GDM1 (cell line): ENCODE results near the gene PDX1.

Experiments
- DNase-seq: peaks from one replicate; lab custom pipeline; 2025; lab: John Stamatoyannopoulos, UW

The PDX1 gene

DNA sequence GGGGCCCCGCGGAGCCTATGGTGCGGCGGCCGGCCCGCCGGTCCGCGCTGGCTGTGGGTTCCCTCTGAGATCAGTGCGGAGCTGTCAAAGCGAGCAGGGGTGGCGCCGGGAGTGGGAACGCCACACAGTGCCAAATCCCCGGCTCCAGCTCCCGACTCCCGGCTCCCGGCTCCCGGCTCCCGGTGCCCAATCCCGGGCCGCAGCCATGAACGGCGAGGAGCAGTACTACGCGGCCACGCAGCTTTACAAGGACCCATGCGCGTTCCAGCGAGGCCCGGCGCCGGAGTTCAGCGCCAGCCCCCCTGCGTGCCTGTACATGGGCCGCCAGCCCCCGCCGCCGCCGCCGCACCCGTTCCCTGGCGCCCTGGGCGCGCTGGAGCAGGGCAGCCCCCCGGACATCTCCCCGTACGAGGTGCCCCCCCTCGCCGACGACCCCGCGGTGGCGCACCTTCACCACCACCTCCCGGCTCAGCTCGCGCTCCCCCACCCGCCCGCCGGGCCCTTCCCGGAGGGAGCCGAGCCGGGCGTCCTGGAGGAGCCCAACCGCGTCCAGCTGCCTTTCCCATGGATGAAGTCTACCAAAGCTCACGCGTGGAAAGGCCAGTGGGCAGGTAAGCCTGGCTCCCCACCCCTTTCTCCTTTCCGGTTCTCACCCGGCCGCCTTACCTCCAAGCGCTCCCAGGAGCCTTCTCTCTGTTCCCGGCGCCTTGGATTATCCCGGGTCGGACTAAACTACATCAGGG, at the start of gene PDX1:
Gene PDX1 (plus strand): TSS at position 67 of the 743 bp plus-strand sequence. CDS start 139 bp downstream, at position 206.
- DNase-seq, result no peak

DNA sequence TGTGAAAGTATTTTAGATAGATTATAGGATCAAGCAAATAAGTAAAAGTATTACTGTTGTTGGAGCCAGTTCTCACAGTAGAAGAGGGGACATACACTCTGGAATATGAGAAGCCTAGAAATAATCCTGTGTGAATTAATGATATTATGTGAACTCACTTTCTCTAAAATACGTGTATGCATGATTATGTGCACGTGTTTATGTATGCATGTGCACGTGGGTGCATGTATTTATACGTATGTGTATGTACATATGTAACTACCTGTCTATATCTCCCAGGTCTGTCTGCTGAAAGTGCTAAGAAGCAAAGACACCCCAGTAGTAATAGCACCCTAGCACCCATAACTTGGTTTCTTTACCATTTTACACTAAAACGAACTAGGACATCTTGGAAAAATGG, 41.5 kb upstream of the PDX1 start:
- no peak for DNase-seq

DNA sequence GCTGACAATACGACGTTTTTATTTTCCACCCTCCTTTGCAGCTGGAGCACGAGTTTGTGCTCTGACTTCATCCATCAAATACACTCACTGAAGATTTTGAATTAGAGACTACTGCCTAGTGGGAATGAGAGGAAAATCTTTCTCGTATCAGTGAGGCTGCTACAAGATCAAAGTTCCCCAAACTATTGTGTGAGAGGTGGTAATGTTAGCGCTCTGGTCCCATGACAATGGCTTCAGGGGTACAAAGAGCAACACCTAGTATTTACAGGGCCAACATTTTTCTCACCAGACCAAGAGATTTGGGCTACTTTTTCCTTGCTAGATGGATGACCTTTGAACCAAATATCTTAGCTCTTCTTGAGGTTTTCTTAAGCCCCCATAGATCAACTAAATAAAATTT, 30.3 kb upstream of the PDX1 start:
- DNase-seq, result no peak

DNA sequence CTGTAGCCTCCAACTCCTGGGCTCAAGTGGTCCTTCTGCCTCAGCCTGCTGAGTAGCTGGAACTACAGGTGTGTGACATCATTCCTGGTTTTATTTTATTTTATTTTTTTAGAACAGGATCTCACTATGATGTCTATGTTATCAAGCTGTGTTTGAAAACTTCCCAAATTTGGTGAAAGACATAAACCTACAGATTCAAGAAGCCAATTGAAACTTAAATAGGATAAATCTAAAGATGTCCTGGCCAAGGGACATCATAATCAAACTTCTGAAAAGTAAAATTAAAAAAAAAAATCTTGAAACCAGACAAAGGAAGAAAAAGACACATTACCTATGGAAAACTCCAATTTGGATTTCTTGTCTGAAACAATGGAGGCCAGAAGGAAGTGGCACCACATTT, 23.1 kb upstream of the PDX1 start:
- no peak for DNase-seq

DNA sequence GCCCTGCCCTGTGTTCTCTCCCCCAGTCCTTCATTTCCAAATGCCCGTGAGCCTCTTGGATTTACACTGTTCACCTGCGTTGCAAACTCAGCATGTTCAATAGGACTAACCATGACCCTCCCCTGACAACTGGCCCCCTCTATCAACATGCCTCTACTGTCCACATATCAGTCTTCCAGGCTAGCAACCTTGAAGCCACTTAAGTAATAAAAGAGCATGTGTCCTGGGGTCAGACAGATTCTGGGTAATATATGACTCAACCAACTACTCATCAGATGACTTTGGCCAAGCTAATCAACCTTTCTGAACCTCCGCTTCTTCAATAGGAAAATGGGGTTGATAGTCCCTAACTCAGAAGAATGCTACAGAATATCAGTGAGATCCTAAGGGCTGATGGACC, 15.1 kb upstream of the PDX1 start:
- no peak for DNase-seq

DNA sequence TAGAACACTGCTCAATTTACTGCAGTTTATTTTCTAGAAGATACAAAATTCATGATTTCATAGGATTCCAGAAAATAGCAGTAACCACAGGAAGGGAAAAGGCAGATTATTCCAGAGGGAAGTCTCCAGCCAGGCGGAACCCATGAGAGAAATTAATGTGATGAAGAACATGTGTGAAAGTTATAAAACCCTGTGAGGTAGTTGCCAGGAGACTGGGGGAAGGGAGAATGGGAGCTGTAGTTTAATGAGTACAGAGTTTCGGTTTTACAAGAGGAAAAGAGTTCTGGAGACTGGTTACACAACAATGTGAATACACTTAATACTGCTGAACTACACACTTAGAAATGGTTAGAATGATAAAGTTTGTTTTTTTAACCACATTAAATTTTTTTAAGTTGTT, 14.2 kb upstream of the PDX1 start:
- no peak for DNase-seq

DNA sequence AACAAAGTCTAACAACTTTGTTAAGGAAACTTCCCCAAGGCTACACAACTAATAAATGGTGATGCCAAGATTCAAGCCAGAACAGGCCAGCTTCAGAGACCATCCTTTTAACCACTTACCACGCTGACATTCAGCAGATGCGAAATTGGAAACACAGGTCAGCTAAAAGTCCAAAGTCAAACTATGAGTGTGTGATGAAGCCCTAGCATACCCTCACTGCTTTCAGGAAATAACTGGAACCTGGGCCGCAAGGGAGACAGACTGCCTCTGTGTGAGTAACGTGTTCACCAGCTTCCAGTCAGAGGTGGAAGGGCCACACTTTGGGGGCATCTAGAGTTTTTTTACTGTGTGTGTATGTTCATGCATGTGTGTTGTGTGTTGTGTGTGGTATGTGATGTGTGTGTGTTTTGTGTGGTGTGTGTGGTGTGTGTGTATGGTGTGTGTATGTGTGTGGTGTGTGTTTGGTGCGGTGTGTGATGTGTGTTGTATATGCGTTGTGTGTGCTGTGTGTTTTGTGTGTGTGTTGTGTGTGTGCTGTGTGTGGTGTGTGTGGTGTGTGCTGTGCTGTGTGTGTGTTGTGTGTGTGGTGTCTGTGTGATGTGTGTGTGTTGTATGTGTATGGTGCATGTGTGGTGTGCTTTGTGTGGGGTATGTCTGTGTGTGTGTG, 12.5 kb upstream of the PDX1 start:
- no peak for DNase-seq

DNA sequence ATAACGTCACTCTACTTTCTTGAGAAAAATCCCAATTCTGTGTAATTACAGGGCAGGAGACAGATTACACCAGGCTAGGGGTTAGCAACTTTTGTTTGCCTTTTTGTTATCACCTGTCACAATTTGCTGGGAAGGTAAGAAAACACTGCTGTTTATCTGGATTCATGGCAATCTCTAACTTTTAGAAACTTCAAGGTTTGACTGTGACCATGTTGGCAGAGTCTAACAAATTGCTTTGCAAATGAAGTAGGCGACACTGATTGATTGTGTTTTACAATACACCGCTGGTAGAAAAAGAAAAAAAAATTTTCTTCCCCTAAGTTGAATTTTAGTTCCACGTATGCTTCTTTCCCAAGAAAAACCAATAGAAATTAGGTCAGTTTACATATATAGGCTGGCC, 10.4 kb upstream of the PDX1 start:
- DNase-seq, result no peak

DNA sequence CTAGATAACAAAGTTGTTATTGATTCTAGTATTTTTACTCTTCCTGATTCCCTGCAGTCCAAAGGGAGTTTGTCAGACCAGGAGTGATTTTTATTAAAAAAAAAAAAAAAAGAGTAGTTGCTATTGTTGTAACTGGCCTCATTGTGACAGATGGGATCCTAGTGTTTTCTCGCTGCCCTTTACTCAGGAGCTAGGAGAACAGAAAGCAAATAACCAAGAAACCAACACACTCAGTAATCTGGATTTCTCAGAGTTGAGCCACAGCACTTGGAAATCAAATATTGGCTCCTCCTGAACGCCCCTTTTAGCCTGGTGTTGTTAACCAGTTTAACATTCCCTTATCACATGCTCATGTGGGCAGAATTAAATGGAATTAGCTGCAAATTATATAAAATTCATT, 8.3 kb upstream of the PDX1 start:
- no peak for DNase-seq

DNA sequence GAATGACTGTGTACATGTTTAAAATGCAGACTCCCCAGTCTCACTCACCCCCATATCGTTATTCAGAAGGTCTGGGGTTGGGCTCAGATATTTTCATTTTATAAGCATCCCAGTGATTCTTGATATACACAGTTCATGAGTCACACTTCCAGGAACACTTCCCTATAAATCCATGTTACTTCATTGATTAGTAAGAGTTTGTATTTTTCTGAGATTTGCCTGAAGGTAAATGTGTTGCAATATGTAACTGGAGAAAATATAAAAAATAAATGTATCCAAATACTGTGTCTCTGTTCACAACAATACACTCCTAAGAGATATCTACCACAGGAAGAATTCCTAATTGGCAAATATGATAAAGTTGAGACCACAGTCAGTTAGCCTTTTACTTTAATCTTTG, 6.6 kb upstream of the PDX1 start:
- no peak for DNase-seq

DNA sequence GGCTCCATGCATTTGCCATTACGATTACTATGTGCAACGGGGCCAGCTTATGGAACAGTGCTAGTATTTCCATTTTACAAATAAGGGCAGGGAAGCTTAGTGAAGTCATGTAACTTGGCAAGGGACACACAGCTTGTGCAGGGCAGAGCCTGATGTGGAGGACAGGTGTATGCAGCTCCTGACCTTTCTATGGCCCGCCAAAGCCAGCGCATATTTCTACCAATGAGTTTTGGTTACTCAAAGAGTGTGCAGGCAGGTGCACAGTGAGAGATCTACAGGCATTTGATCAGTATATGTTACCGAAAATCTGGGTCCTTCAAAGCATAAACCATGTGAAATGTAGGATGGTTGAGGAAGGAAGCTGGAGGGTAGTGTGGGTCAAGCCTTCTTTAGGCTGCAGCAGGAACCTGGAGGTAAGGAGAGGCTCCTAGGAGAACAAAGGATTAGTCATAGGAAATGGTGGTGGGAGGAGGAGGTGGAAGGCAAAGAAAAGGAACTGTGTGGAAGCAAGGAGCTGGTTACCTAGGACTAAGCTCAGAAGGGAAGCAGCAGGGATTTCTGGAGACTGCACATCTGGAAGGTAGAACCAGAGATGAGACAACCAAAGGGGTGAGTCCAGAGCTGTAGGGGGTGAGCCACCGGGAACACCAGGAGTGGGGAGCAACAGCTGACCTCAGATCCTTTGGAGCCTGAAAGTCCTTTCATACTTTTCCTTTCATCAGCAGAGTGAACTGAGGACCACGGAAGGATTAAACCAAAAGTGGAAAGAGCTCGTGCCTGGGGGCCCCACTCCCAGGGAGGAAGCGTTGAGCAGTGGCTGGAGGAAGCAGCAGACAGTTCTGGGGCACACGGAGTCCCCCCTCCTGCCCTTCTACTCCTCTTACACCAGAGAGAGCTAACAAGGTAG, 4.2 kb upstream of the PDX1 start:
- no peak for DNase-seq

DNA sequence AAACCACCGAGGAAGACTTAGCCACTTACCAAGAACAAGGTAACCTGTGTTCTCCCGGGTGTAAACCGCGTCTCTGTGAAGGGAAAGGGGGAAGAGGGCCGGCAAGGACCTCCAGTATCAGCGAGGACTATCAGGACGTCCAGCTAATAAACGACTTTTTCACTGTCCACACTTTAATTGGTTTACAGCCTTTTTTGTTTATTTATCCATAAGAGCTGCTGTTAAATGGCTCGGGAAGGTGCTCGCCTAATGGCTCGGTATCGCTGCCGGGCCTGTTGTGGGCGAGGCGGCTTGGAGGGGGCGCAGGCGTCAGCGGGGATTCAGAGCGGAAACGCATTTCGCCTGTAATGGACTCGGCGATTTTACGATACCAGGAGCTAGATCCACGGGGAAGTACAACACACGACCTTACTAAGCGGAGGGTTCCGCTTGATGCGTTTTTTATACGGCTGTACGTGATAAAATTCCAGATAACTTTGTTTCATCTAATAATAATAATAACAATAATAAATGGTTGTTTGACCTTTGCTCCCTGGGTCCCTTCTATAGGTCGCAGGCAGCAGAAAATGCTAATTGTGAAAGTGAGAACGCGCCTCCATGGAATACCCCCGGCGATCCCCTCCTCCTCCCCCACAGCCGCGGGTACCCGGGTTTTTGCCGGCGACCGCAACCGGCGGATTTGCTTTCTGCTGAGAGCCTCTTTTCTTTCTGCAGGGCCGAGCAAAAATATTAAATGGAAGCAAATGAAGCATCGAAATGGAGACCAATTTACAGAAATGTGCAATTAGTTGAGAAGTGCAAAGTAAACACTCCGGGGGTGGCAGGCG, 2.5 kb upstream of the PDX1 start:
- DNase-seq, result no peak

DNA sequence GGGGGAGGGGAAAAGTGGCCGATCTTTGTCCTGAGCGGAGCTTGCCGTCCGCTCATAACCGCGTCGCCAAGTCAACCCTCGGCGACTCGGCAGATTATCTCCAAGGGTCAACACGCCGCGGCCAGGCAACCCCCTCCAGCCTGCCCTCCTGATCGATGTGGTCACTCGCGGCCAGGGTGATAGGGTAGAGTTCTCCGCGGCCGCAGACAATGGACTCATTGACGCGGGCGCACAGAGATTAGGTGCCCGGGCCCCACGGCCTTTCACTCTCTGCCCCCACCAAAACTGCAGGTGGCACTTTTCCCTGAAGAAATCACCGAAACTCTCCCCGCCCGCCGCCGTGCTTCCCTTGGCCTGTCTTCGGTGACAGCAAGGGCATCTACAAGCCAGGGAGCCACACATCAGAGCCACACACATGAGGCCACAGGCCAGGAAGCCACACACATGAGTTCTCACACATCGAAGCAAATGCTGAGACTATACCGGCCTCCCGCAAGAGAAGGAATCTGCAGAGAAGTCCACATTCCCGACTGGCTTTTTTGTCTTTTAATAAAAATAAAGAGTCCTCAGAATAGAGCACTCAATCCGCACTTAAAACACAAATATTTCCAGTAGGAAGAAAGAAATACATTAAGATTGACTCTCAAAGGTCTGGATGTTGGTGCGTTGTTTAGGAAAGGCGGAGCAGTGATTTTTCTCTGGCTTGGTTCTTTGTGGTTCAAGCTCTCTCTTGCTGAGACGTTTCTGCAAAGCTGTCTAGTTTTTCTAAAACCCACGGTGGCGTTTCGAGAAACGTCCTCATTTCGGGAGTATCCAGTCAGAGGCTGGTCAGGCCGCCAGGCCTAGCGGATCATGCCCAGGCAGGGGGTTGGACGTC, 1.5 kb upstream of the PDX1 start:
- DNase-seq, result no peak

DNA sequence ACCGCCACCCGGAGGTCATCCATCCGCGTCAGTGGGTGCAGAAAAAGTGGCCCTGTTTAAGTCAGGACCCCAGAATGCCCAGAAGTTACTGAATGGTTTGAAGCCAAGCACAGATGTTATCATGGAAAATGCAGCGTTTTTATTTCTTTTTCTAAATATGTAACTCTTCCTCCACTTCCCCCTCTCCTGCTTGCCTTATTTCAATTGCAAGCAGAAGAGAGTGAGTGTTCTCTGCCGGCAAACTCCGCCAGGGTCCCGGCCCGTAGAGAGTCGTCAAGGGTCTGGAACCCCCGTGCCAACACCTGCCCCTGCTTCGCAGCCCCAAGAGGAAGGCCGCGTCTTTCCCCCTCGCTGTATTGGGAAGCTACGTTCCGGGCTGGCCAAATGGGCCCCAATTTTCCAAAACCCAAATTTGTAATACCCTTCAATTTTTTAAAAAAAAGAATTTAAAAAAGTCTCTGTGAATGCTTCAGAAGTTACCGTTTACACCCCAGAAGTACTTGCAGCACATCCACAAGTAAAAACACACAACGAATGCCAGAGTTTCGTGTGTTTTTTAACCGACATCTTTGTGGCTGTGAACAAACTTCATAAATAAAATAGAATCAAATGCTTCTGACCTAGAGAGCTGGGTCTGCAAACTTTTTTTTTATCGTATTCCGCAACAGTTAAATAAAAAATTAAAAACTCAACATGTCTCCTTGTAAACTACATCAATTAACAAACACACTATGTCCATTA, 712 bp upstream of the PDX1 start:
- no peak for DNase-seq

DNA sequence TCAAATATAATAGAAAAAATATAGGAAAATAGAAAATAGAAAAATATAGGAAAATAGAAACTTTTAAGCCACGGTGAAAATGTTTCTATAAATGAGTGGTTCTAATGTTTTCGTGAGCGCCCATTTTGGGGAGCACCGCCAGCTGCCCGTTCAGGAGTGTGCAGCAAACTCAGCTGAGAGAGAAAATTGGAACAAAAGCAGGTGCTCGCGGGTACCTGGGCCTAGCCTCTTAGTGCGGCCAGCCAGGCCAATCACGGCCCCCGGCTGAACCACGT, 204 bp upstream of the PDX1 start:
- DNase-seq, result no peak

DNA sequence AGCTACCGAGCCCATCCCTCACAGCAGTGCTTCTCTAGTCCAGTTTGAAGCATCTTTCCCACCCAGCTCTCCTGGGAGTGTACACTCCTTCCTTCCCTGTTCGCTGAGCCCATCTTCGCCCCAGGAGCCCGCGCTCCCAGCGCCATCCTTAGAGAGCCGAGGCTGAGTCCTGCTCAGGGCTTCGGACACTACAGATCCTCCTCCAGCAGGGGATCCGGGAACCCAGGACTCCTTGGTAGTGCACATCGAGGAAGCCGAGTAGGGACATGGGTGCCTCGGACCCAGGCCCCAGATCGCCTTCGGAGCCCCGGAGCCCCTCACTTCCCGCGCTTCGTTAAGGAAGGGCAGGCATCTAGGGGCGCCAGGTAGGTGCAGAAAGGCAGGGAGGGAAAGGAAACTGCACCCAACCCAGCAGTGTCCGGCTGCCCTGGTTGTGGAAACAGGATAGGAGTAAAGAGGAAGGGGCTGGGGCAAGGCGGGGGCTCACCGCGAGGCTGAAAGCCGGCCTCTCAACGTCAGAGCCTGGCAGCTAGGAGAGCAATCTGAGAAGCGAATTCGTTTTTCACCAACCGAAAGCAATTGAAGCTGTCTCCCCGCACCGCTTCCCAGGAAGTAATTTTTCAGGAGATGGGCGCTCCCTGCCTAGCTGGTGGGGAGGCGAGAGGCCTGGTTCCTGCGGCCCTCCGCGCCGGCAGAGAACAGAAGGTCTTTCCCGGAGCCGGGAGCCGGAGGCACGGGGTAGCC, 1.0 kb downstream of the PDX1 start:
- DNase-seq, result no peak

DNA sequence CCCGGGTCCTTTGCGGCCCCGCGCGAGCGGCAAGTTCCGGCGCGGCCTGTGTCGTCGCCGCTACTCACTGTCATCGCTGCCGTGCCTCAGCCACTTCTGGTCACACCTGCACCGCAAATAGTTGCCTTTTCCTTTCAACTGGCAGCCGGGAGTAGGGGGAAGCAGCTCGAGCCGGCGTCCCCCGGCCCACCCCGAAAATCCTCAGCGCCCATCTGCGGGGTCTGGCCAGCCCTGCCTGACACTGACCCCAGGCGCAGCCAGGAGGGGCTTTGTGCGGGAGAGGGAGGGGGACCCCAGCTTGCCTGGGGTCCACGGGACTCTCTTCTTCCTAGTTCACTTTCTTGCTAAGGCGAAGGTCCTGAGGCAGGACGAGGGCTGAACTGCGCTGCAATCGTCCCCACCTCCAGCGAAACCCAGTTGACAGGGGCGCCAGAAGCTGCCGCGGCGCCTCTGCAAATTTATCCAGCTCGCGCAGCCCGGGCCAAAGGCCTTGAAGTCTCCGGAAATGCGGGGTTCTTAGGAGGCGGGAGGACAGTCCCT, 1.7 kb downstream of the PDX1 start:
- no peak for DNase-seq

DNA sequence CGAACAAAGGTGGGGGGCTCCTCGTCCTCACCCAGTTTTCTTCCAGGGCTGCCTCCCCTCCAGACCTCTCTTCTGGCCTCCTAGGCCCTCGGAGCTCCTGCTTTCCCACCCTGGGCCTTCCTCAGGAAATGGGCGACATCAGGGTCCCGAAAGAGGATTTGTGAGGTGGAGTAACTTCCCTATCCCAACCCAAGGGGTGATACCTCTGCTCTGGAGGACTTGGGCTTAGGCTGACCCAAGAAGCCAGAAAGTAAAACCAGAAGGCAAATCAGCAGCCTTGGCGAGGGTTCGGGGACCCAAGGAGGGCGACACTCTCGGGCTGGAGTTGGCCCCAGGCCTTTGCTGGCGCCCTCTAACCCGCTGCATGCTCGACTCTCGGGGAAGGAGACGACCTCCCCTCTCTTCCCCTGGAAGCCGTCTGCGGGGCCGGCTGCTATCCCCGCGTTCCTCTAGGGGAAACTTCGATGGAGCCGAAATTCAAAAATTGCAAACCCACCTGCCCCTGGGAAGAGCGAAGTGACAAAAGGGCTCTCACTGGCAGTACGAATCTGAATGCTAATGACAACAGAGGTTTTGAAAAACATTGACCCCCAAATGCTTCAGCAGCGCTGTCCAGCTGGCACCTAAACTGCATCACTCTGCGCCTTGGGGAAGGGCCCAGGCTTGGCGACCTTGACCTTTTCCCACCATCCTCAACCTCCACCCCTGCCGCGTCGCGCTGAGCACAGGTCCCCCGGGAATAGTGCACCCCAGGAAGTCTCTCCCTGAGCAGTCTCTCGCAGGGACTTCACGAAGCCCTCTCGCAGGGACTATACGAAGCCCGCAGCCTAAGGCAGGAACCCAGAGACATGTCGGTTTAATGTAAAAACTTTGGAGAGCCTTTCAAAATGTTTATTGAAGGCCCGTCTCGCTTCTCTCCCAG, 2.4 kb downstream of the PDX1 start:
- no peak for DNase-seq
